HCT116 (cell line): ENCODE data around the gene ADD3. TPM values are rescaled to one million over a fixed set of nuclear protein-coding genes. Genes with fewer than 3 reads are reported as not detected.

ENCODE experiments used
- ATAC-seq: fragments of 200-7000 bp; cut with Tn5 transposase; 2 replicates; pipeline ENCODE4 v1.9.1; 2020; ENCODE audit warnings: mild to moderate bottlenecking, moderate library complexity
- BruUV-seq: library from RNA; stranded (reverse); fragments of 400-500 nt; replicated peaks from 2 replicates; lab custom pipeline; 2021; lab: Mats Ljungman, UMichigan
- CTCF ChIA-PET: fragments of 300-600 bp; sonication (Branson Sonifier 250); formaldehyde crosslinking; loops from one replicate; lab custom pipeline; 2021; ENCODE audit warnings: antibody characterized with exemption; lab: Charles Lee
- POLR2A ChIA-PET: fragments of 300-600, 350-600 bp; sonication (Branson Sonifier 250); formaldehyde crosslinking; loops from one replicate; lab custom pipeline; 2021; ENCODE audit warnings: antibody characterized with exemption; lab: Charles Lee
- RAD21 ChIA-PET, 2 experiments: fragments of 300-600 bp; sonication (Branson Sonifier 250); formaldehyde crosslinking; loops; one replicate each; lab custom pipeline; 2023; ENCODE audit warnings: low total read pairs in 2 of 2; ENCODE audit not compliant: uncharacterized antibody in 2 of 2, unreplicated experiment in 2 of 2, low non-redundant PET in 1 of 2; lab: Charles Lee
- DNase-seq: peaks from one replicate; pipeline ENCODE4 v3.0.0-alpha.2; 2010; ENCODE audit warnings: low read depth, low spot score
- H2AFZ ChIP-seq: fragments of 200-600 bp; shearing (Covaris generic), sonication (generic); 2 replicates; pipeline ENCODE4 v1.6.1; 2017; ENCODE audit warnings: low read depth, mixed run types, mixed read lengths, antibody characterized with exemption, low read length; ENCODE audit not compliant: poor library complexity, severe bottlenecking
- H3K27ac ChIP-seq: 2 replicates; pipeline ENCODE4 v1.5.1; 2012; ENCODE audit warnings: low read depth, low read length
- H3K27me3 ChIP-seq: fragments of 200-600 bp; sonication (generic); 2 replicates; pipeline ENCODE4 v1.6.1; 2016; ENCODE audit warnings: mixed run types, low read length, mixed read lengths; ENCODE audit not compliant: insufficient read depth
- H3K36me3 ChIP-seq, 2 experiments: fragments of 200-500 bp in 1 of 2; fragments of 200-600 bp in 1 of 2; sonication (Bioruptor generic) in 1 of 2; sonication (generic) in 1 of 2; 2 replicates each; pipeline versions ENCODE4 v1.5.1 to v1.6.1; 2014 to 2016; ENCODE audit warnings: low read length in 2 of 2, inconsistent platforms in 1 of 2, mixed read lengths in 1 of 2, mixed run types in 1 of 2; ENCODE audit not compliant: insufficient read depth in 2 of 2, control insufficient read depth in 1 of 2
- H3K4me1 ChIP-seq, 2 experiments: fragments of 200-600 bp in 1 of 2; sonication (generic) in 1 of 2; 2 replicates each; pipeline versions ENCODE4 v1.5.1 to v1.6.1; 2012 to 2017; ENCODE audit warnings: low read length in 2 of 2, inconsistent platforms in 1 of 2, mild to moderate bottlenecking in 1 of 2, mixed read lengths in 1 of 2, mixed run types in 1 of 2, moderate library complexity in 1 of 2; ENCODE audit not compliant: insufficient read depth in 2 of 2, control insufficient read depth in 1 of 2
- H3K4me2 ChIP-seq: fragments of 200-600 bp; sonication (generic); 2 replicates; pipeline ENCODE4 v1.6.1; 2017; ENCODE audit warnings: mixed run types, low read length, mixed read lengths
- H3K4me3 ChIP-seq, 2 experiments: fragments of 200-600 bp in 1 of 2; sonication (generic) in 1 of 2; replicated peaks in 1 of 2; 2 replicates each; pipeline ENCODE4 v1.5.1; 2011 to 2016; ENCODE audit warnings: low read length in 2 of 2, control low read depth in 1 of 2, low read depth in 1 of 2, mild to moderate bottlenecking in 1 of 2, mixed read lengths in 1 of 2, mixed run types in 1 of 2
- H3K79me2 ChIP-seq: fragments of 200-600 bp; sonication (generic); 2 replicates; pipeline ENCODE4 v1.6.1; 2017; ENCODE audit warnings: mild to moderate bottlenecking, mixed run types, low read length, moderate library complexity, mixed read lengths; ENCODE audit not compliant: insufficient read depth
- H3K9ac ChIP-seq: fragments of 200-600 bp; sonication (generic); 2 replicates; pipeline ENCODE4 v1.6.1; 2016; ENCODE audit warnings: low read length, mixed read lengths
- H3K9me2 ChIP-seq: fragments of 200-600 bp; sonication (generic), shearing (Covaris generic); 2 replicates; pipeline ENCODE4 v1.6.1; 2017; ENCODE audit warnings: mixed run types, mild to moderate bottlenecking, moderate library complexity; ENCODE audit not compliant: insufficient read depth
- H3K9me3 ChIP-seq, 2 experiments: fragments of 200-500 bp in 1 of 2; fragments of 200-600 bp in 1 of 2; sonication (Bioruptor generic) in 1 of 2; sonication (generic) in 1 of 2; 2 replicates each; pipeline ENCODE4 v1.6.1; 2014 to 2017; ENCODE audit warnings: low read length in 2 of 2, mixed read lengths in 2 of 2, inconsistent platforms in 1 of 2, low read depth in 1 of 2, mild to moderate bottlenecking in 1 of 2, mixed run types in 1 of 2, moderate library complexity in 1 of 2; ENCODE audit not compliant: control insufficient read depth in 1 of 2, insufficient read depth in 1 of 2
- H4K20me1 ChIP-seq: fragments of 200-600 bp; sonication (generic), shearing (Covaris generic); 2 replicates; pipeline ENCODE4 v1.6.1; 2017; ENCODE audit warnings: mixed run types, mild to moderate bottlenecking, moderate library complexity; ENCODE audit not compliant: insufficient read depth
- ATF3 ChIP-seq: IDR thresholded peaks from 2 replicates; pipeline ENCODE4 v1.6.1; 2012
- EGR1 ChIP-seq: IDR thresholded peaks from 2 replicates; pipeline ENCODE4 v1.6.1; 2012; ENCODE audit warnings: low read depth
- ELF1 ChIP-seq: IDR thresholded peaks from 2 replicates; pipeline ENCODE4 v1.6.1; 2012; ENCODE audit warnings: low read depth, borderline replicate concordance
- EZH2 ChIP-seq: fragments of 200-600 bp; sonication (generic); IDR thresholded peaks from 2 replicates; pipeline ENCODE4 v1.6.1; 2017; ENCODE audit warnings: antibody characterized with exemption, mixed run types
- EZH2phosphoT487 ChIP-seq: fragments of 200-600 bp; IDR thresholded peaks from 2 replicates; pipeline ENCODE4 v1.6.1; 2018; ENCODE audit warnings: antibody characterized with exemption, borderline replicate concordance
- JUND ChIP-seq: IDR thresholded peaks from 2 replicates; pipeline ENCODE4 v1.6.1; 2012
- MAX ChIP-seq: IDR thresholded peaks from 2 replicates; pipeline ENCODE4 v1.6.1; 2012
- RAD21 ChIP-seq: IDR thresholded peaks from 2 replicates; pipeline ENCODE4 v1.6.1; 2012; ENCODE audit warnings: low read depth, mild to moderate bottlenecking
- SIN3A ChIP-seq: IDR thresholded peaks from 2 replicates; pipeline ENCODE4 v1.6.1; 2012; ENCODE audit warnings: low read depth
- SP1 ChIP-seq: IDR thresholded peaks from 2 replicates; pipeline ENCODE4 v1.6.1; 2012; ENCODE audit warnings: low read depth
- TCF7L2 ChIP-seq: IDR thresholded peaks from 2 replicates; pipeline ENCODE4 v1.7.0; 2011; ENCODE audit warnings: borderline replicate concordance, inconsistent platforms; ENCODE audit not compliant: insufficient read depth, insufficient read length; ENCODE audit errors: extremely low read depth
- YY1 ChIP-seq: IDR thresholded peaks from 2 replicates; pipeline ENCODE4 v1.6.1; 2011; ENCODE audit warnings: low read length, low read depth, moderate library complexity, mild to moderate bottlenecking; ENCODE audit not compliant: insufficient replicate concordance; ENCODE audit errors: extremely low read depth
- ZFX ChIP-seq: fragments of 450-650 bp; IDR thresholded peaks from 2 replicates; pipeline ENCODE4 v1.6.1; 2017
- intact Hi-C: fragments of 100-400 bp; cut with micrococcal nuclease; formaldehyde crosslinking; loops from 2 replicates; pipeline ENCODE4 v1.10.0; 2022
- total RNA-seq: library from RNA; stranded (reverse); gene quantifications from one replicate; pipeline ENCODE4 v1.2.1, GENCODE V29; 2021; ENCODE audit not compliant: unreplicated experiment

The ADD3 gene
- total RNA-seq, 1 experiment from 2014 or later = 41.1 TPM

GRCh38 chr10:110008518-110009339 is 945 bp downstream of the ADD3 start:
- Histone ChIP-seq H3K27ac (peak overlapping the region; percentile 63), H2AFZ (peak overlapping the region; percentile 9)
- CTCF ChIA-PET = interaction anchor here (1.3 kb wide), 1 partner anchor 124 kb away, joined by 5 read pairs; no protein-coding TSS in a partner anchor

More at GRCh38 chr10:110008518-110009339, 945 bp downstream of the ADD3 start:
- no peaks in the 10 kb centered on the region for H3K9me3 ChIP-seq
- H3K9me2 ChIP-seq = no peaks in the 10 kb centered on the region
- no TSS peak for BruUV-seq
- H3K9ac ChIP-seq = peak overlapping the region; percentile 71
- DNase-seq = no peak
- ChIA-PET POLR2A (no interaction called here), RAD21 (no interaction called here)
- H3K4me2 ChIP-seq = peak overlapping the region; percentile 86
- no peaks in the 10 kb centered on the region for H3K27me3 ChIP-seq
- peak; percentile 21; the same call in 1 of the 2 replicates for ATAC-seq
- H4K20me1 ChIP-seq = no peaks in the 10 kb centered on the region
- no peak for TF ChIP-seq JUND
- no peak for TF ChIP-seq TCF7L2
- peak; percentile 14; the same call in 1 of the 2 replicates for TF ChIP-seq SP1
- TF ChIP-seq ATF3 = no peak
- TF ChIP-seq EZH2phosphoT487 = no peak
- no peak; the same call in 1 of the 2 replicates for TF ChIP-seq ELF1
- peak; percentile 72 for TF ChIP-seq EGR1
- TF ChIP-seq EZH2 = no peak
- peak; percentile 57; the same call in 1 of the 2 replicates for TF ChIP-seq ZFX
- TF ChIP-seq RAD21 = no peak
- peak; percentile 21; the same call in 1 of the 2 replicates for TF ChIP-seq MAX
- 0 out of 2 replicates have a peak, but pooled peaks have one; percentile 25 for TF ChIP-seq SIN3A
- TF ChIP-seq YY1 = no peak
- peaks cover 26 to 57% of the 10 kb centered on the region in 2 experiments for H3K4me1 ChIP-seq
- no peaks in the 10 kb centered on the region for H3K36me3 ChIP-seq
- peak overlapping the region; percentile 68 to 81 for H3K4me3 ChIP-seq
- intact Hi-C loops = loop anchor here (2.0 to 5.0 kb wide), 2 partner anchors 124 to 199 kb away; partner anchors contain the start of gene MXI1
- peaks cover 33% of the 10 kb centered on the region for H3K79me2 ChIP-seq
